ENCODE results near the gene VPS35. TPM values are rescaled to one million over a fixed set of nuclear protein-coding genes. Genes with fewer than 3 reads are reported as not detected.

VPS35 gene
- total and polyA plus RNA-seq, 2 experiments from 2014 or later = 127 to 221 TPM

DNA sequence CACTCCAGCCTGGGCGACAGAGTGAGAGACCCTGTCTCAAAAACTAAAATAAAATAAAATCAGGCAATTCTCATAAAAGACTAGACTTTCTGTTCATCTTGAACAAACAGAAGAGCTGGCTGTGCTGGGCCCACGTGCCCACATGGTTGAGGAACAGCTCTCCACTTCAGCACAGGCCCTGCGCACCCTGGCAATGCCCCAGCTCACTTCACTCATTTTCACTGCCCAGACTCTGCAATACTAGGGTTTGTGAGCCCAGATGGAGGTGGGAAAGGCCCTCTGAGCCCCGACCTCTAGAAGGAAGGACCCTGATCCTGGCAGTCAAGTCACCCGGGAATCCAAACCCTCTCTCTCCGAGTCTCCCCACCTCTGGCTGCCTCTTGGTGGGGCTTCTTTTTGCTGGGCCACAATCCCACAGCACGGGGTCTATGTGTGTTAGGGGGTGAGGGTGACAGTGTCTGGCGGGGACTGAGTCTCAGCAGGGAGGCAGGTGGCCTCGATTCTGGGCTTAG lies 44.4 kb upstream of the VPS35 start:
- Histone ChIP-seq H3K79me2 (no peaks in the 10 kb centered on the region), H3K9me2 (replicated peaks; ENCODE audit: insufficient read depth) (no peaks in the 10 kb centered on the region), H3K27me3 (no peaks in the 10 kb centered on the region), H3K4me3 (no peak overlapping the region), H3K4me1 (ENCODE audit: insufficient read depth) (no peaks in the 10 kb centered on the region), H3K4me2 (no peak overlapping the region), H3K27ac (no peak overlapping the region), H2AFZ (no peak overlapping the region), H4K20me1 (ENCODE audit: insufficient read depth, poor library complexity, severe bottlenecking) (no peaks in the 10 kb centered on the region), H3K9me3 (ENCODE audit: low read depth) (no peaks in the 10 kb centered on the region), H3K36me3 (replicated peaks; ENCODE audit: insufficient read depth, low read depth) (no peaks in the 10 kb centered on the region)
- TF ChIP-seq EZH2 (IDR thresholded peaks at IDR 0.05; ENCODE audit: borderline replicate concordance) = no peak
- no peak for TF ChIP-seq EZH2phosphoT487 (IDR thresholded peaks at IDR 0.05; ENCODE audit: low read depth, severe bottlenecking, unreplicated experiment)
- TF ChIP-seq, protein P1, sequence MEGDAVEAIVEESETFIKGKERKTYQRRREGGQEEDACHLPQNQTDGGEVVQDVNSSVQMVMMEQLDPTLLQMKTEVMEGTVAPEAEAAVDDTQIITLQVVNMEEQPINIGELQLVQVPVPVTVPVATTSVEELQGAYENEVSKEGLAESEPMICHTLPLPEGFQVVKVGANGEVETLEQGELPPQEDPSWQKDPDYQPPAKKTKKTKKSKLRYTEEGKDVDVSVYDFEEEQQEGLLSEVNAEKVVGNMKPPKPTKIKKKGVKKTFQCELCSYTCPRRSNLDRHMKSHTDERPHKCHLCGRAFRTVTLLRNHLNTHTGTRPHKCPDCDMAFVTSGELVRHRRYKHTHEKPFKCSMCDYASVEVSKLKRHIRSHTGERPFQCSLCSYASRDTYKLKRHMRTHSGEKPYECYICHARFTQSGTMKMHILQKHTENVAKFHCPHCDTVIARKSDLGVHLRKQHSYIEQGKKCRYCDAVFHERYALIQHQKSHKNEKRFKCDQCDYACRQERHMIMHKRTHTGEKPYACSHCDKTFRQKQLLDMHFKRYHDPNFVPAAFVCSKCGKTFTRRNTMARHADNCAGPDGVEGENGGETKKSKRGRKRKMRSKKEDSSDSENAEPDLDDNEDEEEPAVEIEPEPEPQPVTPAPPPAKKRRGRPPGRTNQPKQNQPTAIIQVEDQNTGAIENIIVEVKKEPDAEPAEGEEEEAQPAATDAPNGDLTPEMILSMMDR (IDR thresholded peaks at IDR 0.05; ENCODE audit: poor library complexity) = no peak
- no peak for DNase-seq (ENCODE audit: low spot score)
- WGBS (ENCODE audit: low lambda C conversion rate, missing lambda C conversion rate) = 88% methylated on average over 9 of the region's 9 CpGs

DNA sequence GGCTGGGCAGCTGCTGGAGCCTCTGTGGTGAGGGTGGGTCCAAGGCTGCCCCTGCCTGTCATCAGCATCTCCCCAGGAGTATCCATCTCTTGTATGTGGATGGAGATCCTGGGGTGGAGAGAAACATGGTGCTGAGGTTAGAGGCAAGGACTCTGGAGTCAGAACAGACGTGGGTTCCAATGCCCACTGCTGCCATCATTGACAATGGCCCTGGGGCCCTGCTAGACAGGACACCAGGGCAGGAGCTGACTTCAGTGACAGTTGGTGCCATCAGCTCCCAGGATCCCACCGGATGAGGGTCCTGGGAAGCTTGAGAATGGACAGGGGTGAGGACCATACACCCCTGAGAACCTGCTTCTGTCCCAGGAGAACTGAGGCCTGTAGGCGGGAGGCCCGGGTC lies 43.6 kb upstream of the VPS35 start:
- no peaks in the 10 kb centered on the region for H3K27me3 ChIP-seq
- no peaks in the 10 kb centered on the region for H4K20me1 ChIP-seq (ENCODE audit: insufficient read depth, poor library complexity, severe bottlenecking)
- no peaks in the 10 kb centered on the region for H3K36me3 ChIP-seq (replicated peaks; ENCODE audit: insufficient read depth, low read depth)
- H3K27ac ChIP-seq = no peak overlapping the region
- TF ChIP-seq, protein P1 (IDR thresholded peaks at IDR 0.05; ENCODE audit: poor library complexity) = no peak
- TF ChIP-seq EZH2 (IDR thresholded peaks at IDR 0.05; ENCODE audit: borderline replicate concordance) (no peak), EZH2phosphoT487 (IDR thresholded peaks at IDR 0.05; ENCODE audit: low read depth, severe bottlenecking, unreplicated experiment) (no peak)
- H3K4me2 ChIP-seq = no peak overlapping the region
- no peaks in the 10 kb centered on the region for H3K79me2 ChIP-seq
- H3K4me1 ChIP-seq (ENCODE audit: insufficient read depth) = no peaks in the 10 kb centered on the region
- no peak for DNase-seq (ENCODE audit: low spot score)
- no peaks in the 10 kb centered on the region for H3K9me2 ChIP-seq (replicated peaks; ENCODE audit: insufficient read depth)
- H3K4me3 ChIP-seq = no peak overlapping the region
- 86% methylated on average over 4 of the region's 4 CpGs for WGBS (ENCODE audit: low lambda C conversion rate, missing lambda C conversion rate)
- H3K9me3 ChIP-seq (ENCODE audit: low read depth) = no peaks in the 10 kb centered on the region
- H2AFZ ChIP-seq = no peak overlapping the region

DNA sequence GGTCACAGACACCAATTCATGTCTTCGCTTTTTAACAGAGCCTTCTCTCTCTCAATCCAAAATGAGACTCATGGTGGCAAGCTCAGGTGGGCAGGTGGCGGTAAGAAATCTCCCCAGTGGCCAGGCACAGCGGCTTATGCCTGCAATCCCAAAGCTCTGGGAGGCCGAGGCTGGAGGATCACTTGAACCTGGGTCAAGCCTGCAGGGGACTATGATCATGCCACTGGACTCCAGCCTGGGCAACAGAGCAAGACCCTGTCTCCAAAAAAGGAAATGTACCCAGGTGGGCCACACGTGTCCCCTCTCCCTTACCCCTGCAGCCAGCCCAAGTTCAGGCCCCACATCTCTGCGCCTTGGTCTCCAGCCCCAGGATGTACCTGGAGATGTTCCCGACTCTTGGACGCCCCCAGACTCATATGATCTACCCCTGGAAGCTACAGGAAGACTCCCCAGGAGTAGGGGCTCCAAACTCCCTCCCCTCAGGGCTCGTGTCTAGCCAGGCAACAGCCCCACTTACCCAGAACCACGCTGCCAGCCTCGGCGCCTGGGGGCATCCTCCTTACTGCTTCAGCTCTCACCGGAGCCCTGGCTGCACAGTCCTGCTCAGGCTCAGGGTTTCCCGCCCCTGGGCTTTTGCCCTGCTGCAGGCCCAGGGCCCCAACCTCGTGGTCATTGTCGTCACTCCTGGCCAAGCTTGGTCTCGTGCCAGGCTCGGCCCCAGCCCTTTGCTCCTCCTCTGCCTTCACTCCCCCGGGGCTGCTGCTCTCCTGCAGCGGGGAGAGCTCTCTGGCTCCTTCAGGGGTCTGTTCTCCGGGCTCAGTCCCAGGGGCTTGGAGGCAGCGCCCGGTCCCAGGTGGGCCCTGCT lies 42.9 kb upstream of the VPS35 start:
- WGBS (ENCODE audit: low lambda C conversion rate, missing lambda C conversion rate) = 91% methylated on average over 23 of the region's 23 CpGs
- H3K4me1 ChIP-seq (ENCODE audit: insufficient read depth) = no peaks in the 10 kb centered on the region
- no peaks in the 10 kb centered on the region for H3K79me2 ChIP-seq
- H3K9me2 ChIP-seq (replicated peaks; ENCODE audit: insufficient read depth) = no peaks in the 10 kb centered on the region
- H3K4me2 ChIP-seq = no peak overlapping the region
- no peak for TF ChIP-seq EZH2 (IDR thresholded peaks at IDR 0.05; ENCODE audit: borderline replicate concordance)
- TF ChIP-seq, protein P1 (IDR thresholded peaks at IDR 0.05; ENCODE audit: poor library complexity) = no peak
- TF ChIP-seq EZH2phosphoT487 (IDR thresholded peaks at IDR 0.05; ENCODE audit: low read depth, severe bottlenecking, unreplicated experiment) = no peak
- no peak for DNase-seq (ENCODE audit: low spot score)
- no peaks in the 10 kb centered on the region for H4K20me1 ChIP-seq (ENCODE audit: insufficient read depth, poor library complexity, severe bottlenecking)
- H3K27ac ChIP-seq = no peak overlapping the region
- no peaks in the 10 kb centered on the region for H3K27me3 ChIP-seq
- no peaks in the 10 kb centered on the region for H3K9me3 ChIP-seq (ENCODE audit: low read depth)
- H3K36me3 ChIP-seq (replicated peaks; ENCODE audit: insufficient read depth, low read depth) = no peaks in the 10 kb centered on the region
- H3K4me3 ChIP-seq = no peak overlapping the region
- no peak overlapping the region for H2AFZ ChIP-seq
